ENCODE measurements around the gene UTP4. TPM values are rescaled to one million over a fixed set of nuclear protein-coding genes. Genes with fewer than 3 reads are reported as not detected.
"Not testable (repeated sequence)": the region's sequence is repeated elsewhere in the genome, so short reads cannot be mapped to it uniquely, and the experiment has no call there.

UTP4 gene
- total RNA-seq, 4 donors from 2014 or later = 13.3 to 22.0 (median 15.0) TPM

DNA sequence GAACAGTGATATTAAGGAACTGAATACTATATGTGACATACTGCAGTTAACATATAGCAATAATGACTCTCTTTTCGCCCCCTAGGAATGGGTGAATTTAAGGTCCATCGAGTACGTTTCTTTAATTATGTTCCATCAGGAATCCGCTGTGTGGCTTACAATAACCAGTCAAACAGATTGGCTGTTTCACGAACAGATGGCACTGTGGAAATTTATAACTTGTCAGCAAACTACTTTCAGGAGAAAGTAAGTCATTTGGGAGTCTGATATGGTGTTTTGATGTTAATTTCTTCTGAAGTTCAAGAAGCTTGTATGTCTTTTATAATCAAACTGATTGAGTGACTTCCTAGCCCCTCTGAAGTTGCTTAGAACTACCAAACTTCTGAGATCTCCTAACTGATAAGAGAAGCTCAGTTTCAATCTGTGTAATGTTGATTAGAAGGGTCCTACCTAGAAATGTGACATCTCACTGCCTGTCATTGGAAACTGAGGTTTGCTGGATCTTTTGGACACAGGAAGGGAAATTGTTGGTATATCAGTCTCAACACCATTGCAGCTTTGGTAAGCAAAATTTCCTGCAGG lies 1.0 kb downstream of the UTP4 start:
- no peak for DNase-seq (ENCODE audit: low spot score in 2 of 2)
- intact Hi-C loops (cut with DNase I; ENCODE audit: low total_unique reads) = no loop called here
- no peak for TF ChIP-seq POLR2A (IDR thresholded peaks at IDR 0.05)
- TF ChIP-seq, protein P1, sequence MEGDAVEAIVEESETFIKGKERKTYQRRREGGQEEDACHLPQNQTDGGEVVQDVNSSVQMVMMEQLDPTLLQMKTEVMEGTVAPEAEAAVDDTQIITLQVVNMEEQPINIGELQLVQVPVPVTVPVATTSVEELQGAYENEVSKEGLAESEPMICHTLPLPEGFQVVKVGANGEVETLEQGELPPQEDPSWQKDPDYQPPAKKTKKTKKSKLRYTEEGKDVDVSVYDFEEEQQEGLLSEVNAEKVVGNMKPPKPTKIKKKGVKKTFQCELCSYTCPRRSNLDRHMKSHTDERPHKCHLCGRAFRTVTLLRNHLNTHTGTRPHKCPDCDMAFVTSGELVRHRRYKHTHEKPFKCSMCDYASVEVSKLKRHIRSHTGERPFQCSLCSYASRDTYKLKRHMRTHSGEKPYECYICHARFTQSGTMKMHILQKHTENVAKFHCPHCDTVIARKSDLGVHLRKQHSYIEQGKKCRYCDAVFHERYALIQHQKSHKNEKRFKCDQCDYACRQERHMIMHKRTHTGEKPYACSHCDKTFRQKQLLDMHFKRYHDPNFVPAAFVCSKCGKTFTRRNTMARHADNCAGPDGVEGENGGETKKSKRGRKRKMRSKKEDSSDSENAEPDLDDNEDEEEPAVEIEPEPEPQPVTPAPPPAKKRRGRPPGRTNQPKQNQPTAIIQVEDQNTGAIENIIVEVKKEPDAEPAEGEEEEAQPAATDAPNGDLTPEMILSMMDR (IDR thresholded peaks at IDR 0.05) = no peak
- peak overlapping the region; percentile 81 for H3K4me3 ChIP-seq (ENCODE audit: low read depth, poor library complexity, severe bottlenecking)
- WGBS, 2 donors = 18 to 25% methylated on average over 5 of the region's 5 CpGs

DNA sequence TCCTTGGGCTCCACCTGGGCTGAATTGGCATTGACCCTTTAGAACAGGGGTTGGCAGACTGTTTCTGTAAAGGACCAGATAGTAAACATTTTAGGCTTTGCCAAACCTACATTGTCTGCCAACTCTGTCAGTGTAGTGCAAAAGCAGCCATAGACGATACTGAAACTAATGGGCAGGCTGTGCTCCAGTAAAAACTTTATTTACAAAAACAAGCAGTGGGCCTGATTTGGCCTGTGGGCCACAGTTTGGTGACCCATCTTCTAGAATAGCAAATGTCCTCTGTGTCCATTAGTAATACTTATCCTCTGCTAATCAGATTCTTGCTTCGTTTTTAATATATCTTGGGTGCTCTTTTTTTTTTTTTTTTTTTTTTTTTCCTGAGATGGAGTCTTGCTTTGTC lies 6.2 kb downstream of the UTP4 start:
- 78 to 85% methylated on average over 2 of the region's 2 CpGs for WGBS, 2 donors
- no peak for DNase-seq (ENCODE audit: low spot score in 2 of 2)
- intact Hi-C loops (cut with DNase I; ENCODE audit: low total_unique reads) = no loop called here
- TF ChIP-seq, protein P1 (IDR thresholded peaks at IDR 0.05) = no peak
- TF ChIP-seq POLR2A (IDR thresholded peaks at IDR 0.05) = no peak
- no peak overlapping the region for H3K4me3 ChIP-seq (ENCODE audit: low read depth, poor library complexity, severe bottlenecking)

DNA sequence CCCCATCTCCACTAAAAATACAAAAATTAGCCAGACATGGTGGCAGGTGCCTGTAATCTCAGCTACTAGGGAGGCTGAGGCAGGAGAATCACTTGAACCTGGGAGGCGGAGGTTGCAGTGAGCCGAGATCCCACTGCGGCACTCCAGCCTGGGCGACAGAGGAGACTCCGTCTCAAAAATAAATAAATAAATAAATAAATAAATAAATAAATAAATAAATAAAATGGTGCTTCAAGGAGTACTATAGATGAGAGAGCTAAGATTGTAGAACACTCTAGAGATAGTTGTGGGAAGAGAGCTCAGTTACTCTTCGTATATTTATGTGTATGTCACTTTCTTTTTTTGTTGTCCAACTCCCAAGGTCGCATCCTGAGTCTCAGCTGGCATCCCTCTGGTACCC lies 7.0 kb downstream of the UTP4 start:
- H3K4me3 ChIP-seq (ENCODE audit: low read depth, poor library complexity, severe bottlenecking); DNase-seq (ENCODE audit: low spot score in 2 of 2); intact Hi-C loops (cut with DNase I; ENCODE audit: low total_unique reads): not testable (repeated sequence)
- 92 to 95% methylated on average over 7 of the region's 7 CpGs for WGBS, 2 donors

DNA sequence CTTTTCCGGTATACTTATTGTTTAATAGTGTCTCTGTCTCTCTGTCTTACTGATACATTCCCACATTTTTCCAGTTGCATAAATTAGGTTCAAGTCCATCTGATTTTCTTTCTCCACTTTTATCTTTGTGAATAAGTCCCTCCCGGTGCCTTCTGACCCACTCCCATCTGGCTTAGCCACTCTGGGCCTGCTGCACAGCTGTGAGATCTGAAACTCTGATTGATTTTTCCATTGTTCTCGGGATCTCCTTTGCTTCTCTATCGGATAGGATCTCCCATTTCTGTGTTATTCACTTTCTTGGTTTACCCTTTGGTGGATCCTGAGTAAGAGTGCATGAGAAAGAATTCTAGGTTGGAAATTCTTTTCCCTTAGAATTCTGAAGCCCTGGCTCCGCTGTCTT lies 8.6 kb downstream of the UTP4 start:
- 84 to 87% methylated on average over 5 of the region's 5 CpGs for WGBS, 2 donors
- H3K4me3 ChIP-seq (ENCODE audit: low read depth, poor library complexity, severe bottlenecking) = no peak overlapping the region
- intact Hi-C loops (cut with DNase I; ENCODE audit: low total_unique reads) = no loop called here
- DNase-seq (ENCODE audit: low spot score in 2 of 2) = no peak
- TF ChIP-seq, protein P1 (IDR thresholded peaks at IDR 0.05) = no peak
- TF ChIP-seq POLR2A (IDR thresholded peaks at IDR 0.05) = no peak

DNA sequence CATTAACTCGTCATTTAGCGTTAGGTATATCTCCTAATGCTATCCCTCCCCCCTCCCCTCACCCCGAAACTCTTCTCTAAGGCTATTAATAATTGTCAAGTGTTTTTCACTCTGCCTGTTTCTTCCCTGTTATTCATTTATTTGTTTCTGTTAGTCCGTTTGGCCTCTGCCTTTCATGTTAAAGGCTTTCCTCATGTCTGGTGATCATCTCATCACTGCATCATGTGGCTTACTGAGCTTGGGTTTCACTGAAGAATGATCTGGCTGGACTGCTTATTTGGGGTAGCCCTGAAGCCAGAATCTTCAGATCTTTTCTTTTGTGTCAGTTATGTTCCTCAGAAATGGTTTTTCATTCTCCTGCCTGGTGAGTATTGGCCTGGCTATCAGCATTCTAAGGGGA lies 9.5 kb downstream of the UTP4 start:
- TF ChIP-seq, protein P1 (IDR thresholded peaks at IDR 0.05) = no peak
- TF ChIP-seq POLR2A (IDR thresholded peaks at IDR 0.05) = no peak
- WGBS, 2 donors = 91 to 95% methylated on average over 4 of the region's 4 CpGs
- DNase-seq (ENCODE audit: low spot score in 2 of 2) = no peak
- H3K4me3 ChIP-seq (ENCODE audit: low read depth, poor library complexity, severe bottlenecking) = no peak overlapping the region
- intact Hi-C loops (cut with DNase I; ENCODE audit: low total_unique reads) = no loop called here

DNA sequence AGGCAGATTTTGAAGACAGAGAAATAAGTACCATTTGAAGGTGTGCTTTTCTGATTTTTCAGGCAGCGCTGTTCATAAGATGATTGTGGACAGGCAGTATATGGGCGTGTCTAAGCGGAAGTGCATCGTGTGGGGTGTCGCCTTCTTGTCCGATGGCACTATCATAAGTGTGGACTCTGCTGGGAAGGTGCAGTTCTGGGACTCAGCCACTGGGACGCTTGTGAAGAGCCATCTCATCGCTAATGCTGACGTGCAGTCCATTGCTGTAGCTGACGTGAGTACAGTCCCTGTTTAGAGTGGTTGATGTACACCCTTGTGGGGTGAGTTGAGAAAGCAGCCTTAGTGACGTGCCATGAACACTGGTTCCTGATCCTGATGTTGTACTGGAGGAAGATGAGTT lies 10.7 kb downstream of the UTP4 start:
- TF ChIP-seq, protein P1 (IDR thresholded peaks at IDR 0.05) = no peak
- no peak for TF ChIP-seq POLR2A (IDR thresholded peaks at IDR 0.05)
- no peak overlapping the region for H3K4me3 ChIP-seq (ENCODE audit: low read depth, poor library complexity, severe bottlenecking)
- no peak for DNase-seq (ENCODE audit: low spot score in 2 of 2)
- intact Hi-C loops (cut with DNase I; ENCODE audit: low total_unique reads) = no loop called here
- WGBS, 2 donors = 86 to 89% methylated on average over 11 of the region's 11 CpGs

All from lower leg skin (tissue), 4 donors.